ENCODE measurements around the gene SSRP1. TPM values are rescaled to one million over a fixed set of nuclear protein-coding genes. Genes with fewer than 3 reads are reported as not detected.
"Not testable (repeated sequence)": the region's sequence is repeated elsewhere in the genome, so short reads cannot be mapped to it uniquely, and the experiment has no call there.

SSRP1 gene
- total RNA-seq, 1 donor from 2014 or later, result 34.6 TPM

GRCh38 chr11:57361926-57362325, 26.2 kb upstream of the SSRP1 start:
- H3K27me3 ChIP-seq (ENCODE audit: low read depth), result peaks cover 9% of the 10 kb centered on the region
- no peak for DNase-seq
- no peak overlapping the region for H3K4me3 ChIP-seq
- no peak overlapping the region for H3K27ac ChIP-seq (replicated peaks)
- H3K4me1 ChIP-seq, result peaks cover 20% of the 10 kb centered on the region
- H3K9me3 ChIP-seq (replicated peaks), result no peaks in the 10 kb centered on the region
- TF ChIP-seq, protein P1, sequence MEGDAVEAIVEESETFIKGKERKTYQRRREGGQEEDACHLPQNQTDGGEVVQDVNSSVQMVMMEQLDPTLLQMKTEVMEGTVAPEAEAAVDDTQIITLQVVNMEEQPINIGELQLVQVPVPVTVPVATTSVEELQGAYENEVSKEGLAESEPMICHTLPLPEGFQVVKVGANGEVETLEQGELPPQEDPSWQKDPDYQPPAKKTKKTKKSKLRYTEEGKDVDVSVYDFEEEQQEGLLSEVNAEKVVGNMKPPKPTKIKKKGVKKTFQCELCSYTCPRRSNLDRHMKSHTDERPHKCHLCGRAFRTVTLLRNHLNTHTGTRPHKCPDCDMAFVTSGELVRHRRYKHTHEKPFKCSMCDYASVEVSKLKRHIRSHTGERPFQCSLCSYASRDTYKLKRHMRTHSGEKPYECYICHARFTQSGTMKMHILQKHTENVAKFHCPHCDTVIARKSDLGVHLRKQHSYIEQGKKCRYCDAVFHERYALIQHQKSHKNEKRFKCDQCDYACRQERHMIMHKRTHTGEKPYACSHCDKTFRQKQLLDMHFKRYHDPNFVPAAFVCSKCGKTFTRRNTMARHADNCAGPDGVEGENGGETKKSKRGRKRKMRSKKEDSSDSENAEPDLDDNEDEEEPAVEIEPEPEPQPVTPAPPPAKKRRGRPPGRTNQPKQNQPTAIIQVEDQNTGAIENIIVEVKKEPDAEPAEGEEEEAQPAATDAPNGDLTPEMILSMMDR (IDR thresholded peaks at IDR 0.05; ENCODE audit: borderline replicate concordance), result no peak
- no peaks in the 10 kb centered on the region for H3K36me3 ChIP-seq
- intact Hi-C loops (cut with micrococcal nuclease), result no loop called here

DNA sequence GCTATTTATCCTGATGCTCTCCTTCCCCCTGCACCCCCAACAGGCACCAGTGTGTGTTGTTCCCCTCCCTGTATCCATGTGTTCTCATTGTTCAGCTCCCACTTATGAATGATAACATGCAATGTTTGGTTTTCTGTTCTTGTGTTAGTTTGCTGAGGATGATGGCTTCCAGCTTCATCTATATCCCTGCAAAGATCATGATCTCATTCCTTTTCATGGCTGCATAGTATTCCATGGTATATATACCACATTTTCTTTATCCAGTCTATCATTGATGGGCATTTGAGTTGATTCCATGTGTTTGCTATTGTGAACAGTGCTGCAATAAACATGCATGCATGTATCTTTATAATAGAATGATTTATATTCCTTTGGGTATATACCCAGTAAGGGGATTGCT, 25.7 kb upstream of the SSRP1 start:
- H3K9me3 ChIP-seq (replicated peaks); H3K27ac ChIP-seq (replicated peaks); H3K4me3 ChIP-seq; intact Hi-C loops (cut with micrococcal nuclease); H3K36me3 ChIP-seq; DNase-seq; H3K27me3 ChIP-seq (ENCODE audit: low read depth): not testable (repeated sequence)
- H3K4me1 ChIP-seq, result peaks cover 22% of the 10 kb centered on the region

DNA sequence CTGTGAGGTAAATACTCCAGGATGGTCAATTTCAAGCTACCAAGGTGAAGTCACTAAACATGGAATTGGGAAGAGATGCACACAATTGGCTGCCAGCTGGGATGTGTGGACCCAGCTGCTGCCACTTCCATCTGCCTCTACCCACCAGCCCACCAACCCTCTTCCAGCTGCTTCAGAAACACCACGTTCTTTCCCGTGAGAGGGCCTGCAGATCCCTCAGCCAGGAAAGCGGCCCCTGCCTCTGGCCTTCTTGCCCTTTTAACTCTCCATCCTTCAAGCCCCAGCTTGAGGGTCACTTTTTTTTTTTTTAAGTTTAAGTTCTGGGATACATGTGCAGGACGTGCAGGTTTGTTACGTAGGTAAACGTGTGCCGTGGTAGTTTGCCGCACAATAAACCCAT, 25.3 kb upstream of the SSRP1 start:
- H3K4me3 ChIP-seq, result no peak overlapping the region
- no peaks in the 10 kb centered on the region for H3K36me3 ChIP-seq
- TF ChIP-seq, protein P1 (IDR thresholded peaks at IDR 0.05; ENCODE audit: borderline replicate concordance), result no peak
- no peak overlapping the region for H3K27ac ChIP-seq (replicated peaks)
- H3K27me3 ChIP-seq (ENCODE audit: low read depth), result peaks cover 9% of the 10 kb centered on the region
- no peaks in the 10 kb centered on the region for H3K9me3 ChIP-seq (replicated peaks)
- intact Hi-C loops (cut with micrococcal nuclease), result no loop called here
- peaks cover 22% of the 10 kb centered on the region for H3K4me1 ChIP-seq
- DNase-seq, result no peak

DNA sequence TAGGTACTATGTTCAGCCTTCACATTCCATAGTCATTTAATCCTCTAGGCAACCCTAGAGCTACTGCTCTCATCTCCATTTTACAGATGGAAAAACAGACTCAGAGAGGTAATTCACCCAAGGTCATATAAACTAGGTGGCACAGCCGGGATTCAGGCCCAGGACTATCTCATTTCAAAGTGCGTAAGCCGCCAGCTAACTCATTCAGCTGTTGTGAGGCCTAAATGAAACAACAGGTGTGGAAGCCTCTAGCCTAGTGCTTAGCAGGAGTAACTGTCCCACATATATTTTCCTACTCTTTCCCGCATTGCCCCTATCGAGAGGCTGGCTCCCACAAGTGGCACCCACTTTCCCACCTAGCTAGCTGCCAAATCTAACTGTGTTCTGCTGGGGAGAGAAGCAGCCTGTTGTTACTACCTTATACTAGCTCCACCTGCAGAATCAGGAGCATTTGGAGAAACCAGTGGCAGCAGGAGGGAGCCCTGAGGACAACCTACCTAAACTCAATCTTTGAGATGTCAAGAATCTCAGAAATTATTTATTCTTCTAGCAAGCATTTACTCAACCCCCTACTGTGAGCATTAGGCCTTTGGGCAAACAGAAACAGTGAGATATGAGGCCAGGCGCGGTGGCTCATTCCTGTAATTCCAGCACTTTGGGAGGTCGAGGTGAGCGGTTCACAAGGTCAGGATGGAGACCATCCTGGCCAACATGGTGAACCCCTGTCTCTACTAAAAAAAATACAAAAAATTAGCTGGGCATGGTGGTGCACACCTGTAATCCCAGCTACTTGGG, 24.4 kb upstream of the SSRP1 start:
- intact Hi-C loops (cut with micrococcal nuclease), result no loop called here
- TF ChIP-seq, protein P1 (IDR thresholded peaks at IDR 0.05; ENCODE audit: borderline replicate concordance), result no peak
- Histone ChIP-seq H3K4me1 (peaks cover 22% of the 10 kb centered on the region), H3K9me3 (replicated peaks) (no peaks in the 10 kb centered on the region), H3K36me3 (no peaks in the 10 kb centered on the region), H3K4me3 (no peak overlapping the region), H3K27me3 (ENCODE audit: low read depth) (peaks cover 4% of the 10 kb centered on the region), H3K27ac (replicated peaks) (no peak overlapping the region)
- DNase-seq, result no peak

DNA sequence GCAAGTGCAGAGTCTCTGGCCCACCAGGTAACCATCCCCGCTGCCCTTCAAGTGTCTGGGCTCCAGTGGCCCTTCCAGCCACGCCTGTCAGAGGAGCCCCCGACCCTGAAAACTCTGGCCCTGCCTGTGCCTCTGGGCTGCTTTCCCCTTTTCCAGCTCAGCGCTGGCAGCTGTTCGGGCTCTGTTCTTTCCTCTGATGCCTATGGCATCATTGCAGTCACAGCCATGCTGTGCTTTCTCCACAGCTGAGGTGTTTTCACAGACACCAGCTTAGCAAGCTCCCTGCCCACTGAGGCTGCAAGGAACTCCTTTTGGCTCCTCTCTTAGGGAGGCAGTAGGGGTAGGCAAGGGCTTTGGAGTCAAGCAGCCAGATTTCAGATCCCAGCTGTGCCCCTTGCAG, 23.7 kb upstream of the SSRP1 start:
- intact Hi-C loops (cut with micrococcal nuclease), result no loop called here
- Histone ChIP-seq H3K27me3 (ENCODE audit: low read depth) (no peaks in the 10 kb centered on the region), H3K36me3 (no peaks in the 10 kb centered on the region), H3K27ac (replicated peaks) (no peak overlapping the region), H3K4me1 (peaks cover 22% of the 10 kb centered on the region), H3K4me3 (no peak overlapping the region), H3K9me3 (replicated peaks) (no peaks in the 10 kb centered on the region)
- no peak for DNase-seq
- TF ChIP-seq, protein P1 (IDR thresholded peaks at IDR 0.05; ENCODE audit: borderline replicate concordance), result no peak

DNA sequence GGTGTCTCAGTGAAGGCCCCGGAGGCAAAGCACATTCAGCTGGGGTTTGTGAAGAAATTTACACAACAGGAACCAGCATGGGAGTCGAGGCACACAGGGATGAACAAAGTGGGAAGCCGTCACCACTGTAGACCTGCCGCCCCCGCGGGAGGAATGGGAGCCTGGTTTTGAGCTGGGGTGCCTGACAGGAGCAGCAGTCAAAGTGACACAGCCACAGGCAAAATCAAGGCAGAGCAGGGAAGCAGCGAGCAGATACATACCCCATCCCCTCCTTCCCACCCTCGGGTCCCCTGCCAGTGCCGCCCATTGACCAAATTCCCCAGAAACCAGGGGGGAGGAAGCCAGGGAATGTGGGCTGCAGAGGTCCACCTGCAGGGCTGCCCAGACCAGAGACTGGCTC, 23.3 kb upstream of the SSRP1 start:
- TF ChIP-seq, protein P1 (IDR thresholded peaks at IDR 0.05; ENCODE audit: borderline replicate concordance), result no peak
- no peak for DNase-seq
- Histone ChIP-seq H3K36me3 (no peaks in the 10 kb centered on the region), H3K4me1 (peaks cover 22% of the 10 kb centered on the region), H3K4me3 (no peak overlapping the region), H3K27ac (replicated peaks) (no peak overlapping the region), H3K9me3 (replicated peaks) (no peaks in the 10 kb centered on the region), H3K27me3 (ENCODE audit: low read depth) (no peaks in the 10 kb centered on the region)
- intact Hi-C loops (cut with micrococcal nuclease), result no loop called here
